ENCODE results near the gene CNPY1.
"Not testable (repeated sequence)": the region's sequence is repeated elsewhere in the genome, so short reads cannot be mapped to it uniquely, and the experiment has no call there.

The CNPY1 gene

DNA sequence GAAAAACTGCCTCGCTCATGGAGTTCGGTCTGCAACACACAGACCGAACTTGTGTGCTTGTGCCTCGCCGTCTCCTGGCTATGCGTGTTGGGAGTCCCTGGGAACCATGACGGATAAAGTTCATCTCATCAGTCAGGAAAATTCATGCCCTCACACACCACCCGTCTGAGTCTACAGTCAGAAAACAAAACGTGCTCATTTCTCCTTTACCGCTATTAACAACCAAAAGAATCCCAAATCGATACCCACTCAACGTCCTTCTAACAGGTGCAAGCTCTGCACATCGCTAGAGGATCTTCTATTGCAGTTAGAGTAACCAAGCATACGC is 13.6 kb downstream of the CNPY1 start:
- no peak for DNase-seq

DNA sequence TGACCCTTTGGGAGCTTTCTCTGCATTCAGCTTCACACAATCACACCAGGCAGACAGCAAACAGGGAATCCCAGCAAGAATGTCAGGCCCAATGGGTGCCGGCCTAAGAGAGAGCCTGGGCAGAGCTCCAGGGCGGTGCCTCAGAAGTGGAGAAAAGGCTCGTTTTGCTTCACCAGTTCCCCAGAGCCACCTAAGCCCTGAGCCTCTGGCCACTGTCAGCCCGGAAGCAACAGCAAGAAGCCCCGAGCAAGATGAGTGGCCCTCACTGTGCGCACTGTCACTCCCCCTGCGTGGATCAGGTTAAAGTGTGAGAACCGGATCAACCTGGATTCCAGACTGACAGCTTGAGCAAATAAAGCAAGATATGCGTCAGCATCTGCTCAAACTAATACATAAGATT is 14.7 kb downstream of the CNPY1 start:
- DNase-seq, result no peak

DNA sequence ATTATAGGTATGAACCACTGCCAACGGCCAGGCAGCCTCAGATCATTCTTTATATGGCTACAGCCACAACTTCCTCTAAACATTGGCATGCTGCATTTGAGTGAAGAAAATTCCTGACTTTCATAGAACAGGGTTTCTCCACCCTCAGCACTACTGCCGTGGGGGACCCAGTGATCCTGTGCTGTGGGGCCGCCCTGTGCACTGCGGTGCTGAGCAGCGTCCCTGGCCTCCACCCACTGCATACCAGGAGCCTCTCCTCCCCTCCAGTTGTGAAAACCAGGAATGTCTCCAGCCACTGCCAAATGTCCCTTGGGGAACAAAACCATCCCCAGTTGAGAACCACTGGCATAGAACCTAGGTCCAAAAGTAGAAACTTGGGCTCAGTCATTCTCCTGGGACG is 15.8 kb downstream of the CNPY1 start:
- DNase-seq, result no peak

DNA sequence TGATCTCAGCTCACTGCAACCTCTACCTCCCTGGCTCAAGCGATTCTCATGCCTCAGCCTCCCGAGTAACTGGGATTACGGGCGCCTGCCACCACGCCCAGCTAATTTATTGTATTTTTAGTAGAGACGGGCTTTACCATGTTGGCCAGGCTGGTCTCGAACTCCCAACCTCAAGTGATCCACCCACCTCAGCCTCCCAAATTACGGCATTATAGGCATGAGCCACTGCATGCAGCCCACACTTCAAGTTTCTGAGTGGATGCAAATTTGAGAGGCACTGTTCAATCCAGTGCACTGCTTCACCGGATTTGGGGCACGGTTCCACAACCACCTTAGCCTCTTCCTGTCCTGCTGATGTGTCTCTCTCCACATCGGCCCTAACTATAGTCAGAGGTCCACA is 16.5 kb downstream of the CNPY1 start:
- DNase-seq, result no peak

DNA sequence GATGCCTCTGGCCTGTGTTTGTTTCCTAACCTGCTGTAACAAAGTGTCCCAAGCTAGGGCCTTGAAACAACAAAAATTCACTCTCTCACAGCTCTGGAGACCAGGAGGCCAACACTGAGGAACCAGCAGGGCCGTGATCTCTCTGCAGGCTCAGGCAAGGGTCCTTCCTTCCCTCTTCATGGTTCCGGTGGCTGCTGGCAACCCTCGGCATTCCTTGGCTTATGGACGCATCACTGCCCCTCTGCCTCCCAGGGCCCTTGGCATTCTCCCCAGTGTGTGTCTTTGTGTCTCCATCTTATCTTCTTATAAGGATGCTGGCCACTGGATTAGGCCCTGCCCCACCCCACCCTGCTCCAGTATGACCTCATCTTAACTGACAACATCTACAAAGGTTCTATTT is 17.0 kb downstream of the CNPY1 start:
- no peak for DNase-seq

DNA sequence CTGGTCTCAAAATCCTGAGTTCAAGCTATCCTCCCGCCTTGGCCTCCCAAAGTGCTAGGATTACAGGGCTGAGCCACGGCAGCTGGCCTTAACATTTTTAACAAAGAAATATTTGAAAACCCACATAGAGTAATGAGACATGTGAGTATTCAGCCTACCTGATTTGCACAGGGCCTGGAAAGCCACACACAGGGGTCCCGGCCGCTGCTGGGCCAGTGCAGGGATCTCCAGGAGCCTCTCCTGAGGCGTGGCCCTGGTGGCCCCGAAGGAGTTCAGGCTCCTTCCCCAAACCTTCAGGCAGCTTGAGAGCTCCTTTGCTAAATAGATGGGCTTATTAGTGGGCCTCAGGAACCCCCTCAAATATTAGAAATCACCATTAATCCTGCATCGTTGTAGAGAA is 18.7 kb downstream of the CNPY1 start:
- DNase-seq, result no peak

DNA sequence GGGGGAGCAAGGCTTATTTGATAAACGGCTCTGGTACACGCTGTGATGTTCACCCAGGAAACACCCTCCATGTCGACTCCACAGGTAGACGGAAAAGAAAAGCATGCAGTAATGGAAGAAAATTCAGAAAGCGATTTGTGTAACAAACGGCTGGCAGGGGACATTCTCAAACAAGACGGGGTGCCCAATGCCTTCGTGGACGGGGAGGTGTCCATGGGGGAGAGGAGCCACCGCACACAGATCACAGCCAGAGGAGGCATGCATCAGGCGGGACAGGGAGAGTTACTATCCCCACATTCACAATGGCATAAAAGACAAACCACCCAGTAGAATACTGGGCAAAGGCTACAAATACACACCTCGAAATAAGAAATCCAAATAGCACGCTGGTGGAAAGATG is 20.1 kb downstream of the CNPY1 start:
- DNase-seq, result no peak

DNA sequence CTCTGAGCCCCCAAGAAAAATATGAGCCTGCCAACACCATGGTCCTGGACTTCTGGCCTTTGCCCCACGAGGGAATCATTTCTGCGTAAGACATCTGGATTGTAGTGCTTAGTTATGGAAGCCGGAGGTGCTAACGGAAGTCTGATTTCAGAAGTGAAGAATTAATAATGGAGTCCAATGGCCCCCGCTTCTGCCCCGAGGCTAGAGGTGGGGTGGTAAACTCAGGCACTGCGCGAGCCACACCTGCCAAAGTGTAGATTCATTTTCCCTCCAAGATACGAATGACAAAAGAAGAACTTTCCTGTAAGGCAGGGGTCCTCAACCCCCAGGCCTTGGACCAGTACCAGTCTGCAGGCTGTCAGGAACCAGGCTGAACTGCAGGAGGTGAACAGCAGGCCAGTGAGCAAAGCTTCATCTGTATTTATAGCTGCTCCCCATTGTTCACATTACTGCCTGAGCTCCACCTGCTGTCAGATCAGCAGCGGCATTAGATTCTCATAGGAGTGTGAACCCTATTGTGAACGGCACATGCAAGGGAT is 22.3 kb downstream of the CNPY1 start:
- no peak for DNase-seq

DNA sequence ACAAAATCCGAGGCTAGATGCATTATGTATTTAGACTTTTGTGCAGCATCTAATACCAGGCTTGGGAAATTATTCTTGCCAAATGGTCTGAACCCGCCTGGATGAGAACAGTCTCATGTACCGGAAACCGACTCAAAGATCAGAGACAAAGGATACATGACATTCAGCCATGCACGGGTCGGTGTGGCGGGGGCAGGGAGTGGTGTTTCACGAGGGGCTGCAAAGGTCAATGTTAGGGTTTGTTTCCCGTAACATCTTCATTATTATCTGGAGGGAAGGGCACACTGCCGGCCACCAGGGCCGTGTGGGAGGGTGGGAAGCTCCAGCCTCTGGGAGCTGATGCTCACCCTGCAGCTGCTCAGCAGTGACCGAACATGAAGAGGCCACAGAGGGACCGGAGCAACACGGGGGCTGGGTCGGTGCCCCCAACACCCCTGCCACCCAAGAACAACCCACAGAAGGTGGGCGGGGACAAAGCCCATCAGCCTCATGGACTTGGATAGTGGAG is 23.1 kb downstream of the CNPY1 start:
- no peak for DNase-seq

DNA sequence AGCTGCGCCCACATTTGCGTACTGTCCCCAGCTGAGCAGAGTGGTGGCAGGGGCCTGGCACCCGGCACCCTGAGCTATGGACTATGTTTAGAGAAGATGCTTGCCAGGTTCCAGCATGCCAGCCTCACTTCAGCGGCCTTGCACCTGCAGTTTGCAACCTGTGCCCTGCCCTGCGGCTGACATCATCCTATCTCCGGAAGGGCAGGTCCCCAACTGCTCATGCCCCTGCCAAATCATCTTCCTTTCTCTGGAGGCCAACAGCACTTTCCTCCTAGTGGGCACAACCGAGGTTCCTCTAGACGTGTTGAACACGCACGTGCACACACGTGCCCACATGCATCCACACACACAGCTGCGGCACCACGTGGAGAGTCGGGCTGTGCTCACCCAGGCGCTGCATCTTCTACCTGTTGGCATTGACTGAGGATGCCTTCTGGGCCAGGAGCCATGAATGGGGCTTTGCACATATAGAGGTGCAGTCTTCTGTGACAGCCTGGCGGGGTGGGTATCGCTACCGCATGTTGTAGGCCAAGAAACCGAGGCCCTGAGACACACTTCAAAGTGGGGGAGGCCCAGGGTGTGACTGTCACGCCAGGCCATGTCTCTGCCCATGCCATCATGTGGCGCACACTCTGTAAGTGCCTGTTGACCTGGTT is 24.5 kb downstream of the CNPY1 start:
- DNase-seq, result no peak

DNA sequence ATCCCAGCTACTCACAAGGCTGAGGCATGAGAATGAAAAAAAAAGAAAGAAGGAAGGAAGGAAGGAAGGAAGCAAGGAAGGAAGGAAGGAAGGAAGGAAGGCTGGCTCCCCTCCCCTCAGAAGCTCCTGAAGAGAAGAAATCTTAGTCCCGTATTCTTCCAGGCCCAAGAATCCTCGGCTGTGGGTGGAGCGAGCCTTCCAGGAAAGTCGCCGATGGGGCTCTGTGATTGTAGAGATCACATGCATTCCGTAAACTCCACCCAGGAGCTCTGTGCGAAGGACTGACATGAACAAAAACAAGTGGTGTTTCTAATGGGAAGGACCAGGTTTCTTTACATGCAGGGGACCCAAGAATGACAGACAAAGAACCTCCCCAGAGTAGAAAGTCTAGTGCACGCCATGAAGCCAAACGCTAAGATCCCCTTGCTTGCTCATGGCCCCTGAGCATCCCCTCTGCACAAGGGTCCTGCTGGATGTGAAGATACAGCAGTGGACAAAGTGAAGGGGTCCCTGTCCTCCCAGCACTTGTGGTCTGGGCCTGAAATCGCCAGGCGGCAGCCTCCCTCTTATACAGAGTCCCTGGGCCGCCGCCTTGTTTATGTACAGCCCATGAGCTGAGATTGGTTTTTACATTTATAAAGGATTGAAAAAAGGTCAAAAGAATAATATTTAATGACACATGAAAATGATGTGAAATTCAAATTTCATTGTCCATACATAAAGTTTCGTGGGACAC is 25.2 kb downstream of the CNPY1 start:
- no peak for DNase-seq

DNA sequence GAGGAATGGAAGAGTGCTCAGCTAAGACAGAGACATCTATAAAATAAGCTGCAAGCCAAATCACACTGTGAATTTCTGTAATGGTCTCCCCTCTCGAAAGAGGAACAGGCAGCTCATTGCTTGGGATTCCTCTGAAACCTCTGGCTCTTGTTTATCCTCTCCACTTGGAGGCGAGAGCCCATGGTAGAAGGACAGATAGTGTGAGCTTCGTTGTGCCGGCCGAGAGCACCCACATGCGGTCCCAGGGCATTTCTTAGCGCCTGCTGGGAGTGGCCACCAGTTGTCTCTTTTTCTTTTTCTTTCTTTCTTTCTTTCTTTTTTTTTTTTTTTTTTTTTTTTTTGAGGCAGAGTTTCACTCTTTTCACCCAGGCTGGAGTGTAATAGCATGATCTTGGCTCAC is 26.2 kb downstream of the CNPY1 start:
- DNase-seq, result no peak

DNA sequence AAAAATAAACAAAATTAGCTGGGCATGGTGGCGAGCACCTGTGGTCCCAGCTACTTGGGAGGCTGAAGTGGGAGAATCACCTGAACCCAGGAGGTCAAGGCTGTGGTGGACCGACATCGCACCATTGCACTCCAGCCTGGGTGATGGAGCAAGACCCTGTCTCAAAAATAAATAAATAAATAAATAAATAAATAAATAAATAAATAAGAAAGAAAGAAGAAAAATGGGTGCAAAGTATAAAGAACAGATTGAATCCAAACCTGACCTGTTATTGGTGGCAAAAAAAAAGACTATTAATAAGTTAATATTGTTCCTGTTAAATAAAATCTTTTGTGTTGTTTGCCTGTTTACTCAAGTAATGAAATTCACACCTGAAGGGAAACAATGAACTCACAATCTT is 27.0 kb downstream of the CNPY1 start:
- DNase-seq, result not testable (repeated sequence)

DNA sequence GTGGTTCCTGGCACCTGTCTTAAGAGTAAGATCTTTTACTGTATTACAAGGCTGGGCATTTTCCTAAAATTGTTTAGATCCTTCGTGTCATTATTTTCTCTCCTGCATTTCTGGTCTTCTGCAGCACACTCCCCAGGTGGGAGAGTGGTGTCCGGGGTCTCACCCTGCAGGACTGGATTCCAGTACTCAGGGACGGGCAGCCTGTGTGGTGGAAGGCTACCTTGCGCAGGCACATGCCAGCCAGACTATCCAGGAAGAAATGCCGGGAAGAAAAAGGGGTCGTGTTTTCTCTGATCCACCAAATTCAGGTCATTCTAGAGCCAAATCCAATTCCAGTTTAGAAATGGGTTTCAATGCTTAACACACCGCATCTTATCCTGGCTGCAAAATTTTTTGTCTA is 27.7 kb downstream of the CNPY1 start:
- no peak for DNase-seq

DNA sequence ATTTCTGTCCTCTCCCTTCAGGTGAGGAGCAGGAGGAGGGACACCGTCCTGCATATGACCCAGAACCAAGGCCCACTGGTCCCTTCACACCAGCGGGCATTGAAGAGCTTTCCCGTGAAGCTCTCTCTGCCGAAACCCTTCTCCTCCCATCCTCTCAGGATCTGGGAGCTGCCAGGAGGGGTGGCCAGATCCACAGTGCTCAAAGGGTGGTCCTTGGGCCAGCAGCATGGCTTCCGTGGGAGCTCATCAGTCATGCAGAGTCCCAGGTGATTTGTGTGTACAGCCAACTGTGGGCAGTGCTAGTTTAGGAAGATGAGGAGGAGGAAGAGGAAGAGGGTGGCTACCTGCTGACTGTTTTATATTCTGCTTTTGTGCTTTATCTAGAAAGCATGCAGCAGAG is 28.4 kb downstream of the CNPY1 start:
- DNase-seq, result no peak

DNA sequence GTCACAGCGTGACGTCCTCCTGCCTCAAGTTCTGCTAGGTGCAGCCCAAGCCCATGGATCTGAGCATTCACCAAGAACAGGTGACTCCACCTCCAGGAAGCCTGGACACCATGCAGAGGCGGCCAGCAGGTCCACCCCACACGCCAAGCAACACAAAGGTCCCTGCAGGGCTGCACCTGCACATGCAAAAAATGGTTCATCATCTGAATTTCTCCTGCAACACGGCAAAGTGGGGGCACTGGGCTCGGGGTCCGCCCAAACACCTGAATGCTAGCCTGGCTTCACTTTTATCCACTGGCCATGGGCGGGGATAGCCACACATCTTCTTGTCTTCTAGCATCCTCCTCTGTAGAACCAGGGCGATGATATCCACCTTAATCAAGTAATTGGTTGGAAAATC is 28.9 kb downstream of the CNPY1 start:
- no peak for DNase-seq

DNA sequence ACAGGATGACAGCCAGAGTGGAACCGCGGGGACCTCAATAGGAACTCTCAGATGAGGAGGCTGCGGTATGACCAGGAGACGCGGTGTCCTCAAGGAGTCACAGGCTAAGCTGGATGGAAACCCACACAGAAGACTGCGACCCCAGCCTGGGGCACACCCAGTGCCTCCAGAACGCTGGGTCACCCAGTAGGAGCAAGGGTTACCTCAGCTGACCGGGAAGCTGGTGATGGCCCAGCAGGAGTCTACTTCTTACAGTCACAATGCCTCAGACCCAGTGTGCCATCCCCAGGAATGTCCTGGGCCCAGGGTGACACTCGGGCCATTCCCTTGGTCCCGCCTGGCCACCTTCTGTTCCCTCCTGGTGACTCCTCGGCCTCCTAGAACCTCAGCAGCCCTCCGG is 29.9 kb downstream of the CNPY1 start:
- DNase-seq, result no peak

DNA sequence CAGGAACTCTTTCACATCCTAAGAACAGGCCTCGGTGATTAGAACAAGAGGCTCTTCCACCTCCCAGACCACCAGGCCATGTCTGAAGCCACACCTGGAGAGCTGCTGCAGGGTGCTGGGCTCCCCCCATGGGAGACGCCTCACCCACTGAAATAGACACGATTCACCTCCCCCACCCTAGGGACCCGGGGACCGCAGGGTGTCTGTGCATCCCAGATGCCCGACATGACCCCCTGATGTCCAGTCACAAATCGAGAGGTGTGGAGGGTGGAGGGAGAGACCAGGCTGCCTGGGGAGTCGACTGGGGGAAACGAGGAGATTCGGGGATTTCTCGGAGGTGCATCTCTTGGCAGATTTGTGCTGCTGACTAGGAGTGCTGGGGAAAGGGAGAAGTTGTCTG is 31.0 kb downstream of the CNPY1 start:
- DNase-seq, result no peak

DNA sequence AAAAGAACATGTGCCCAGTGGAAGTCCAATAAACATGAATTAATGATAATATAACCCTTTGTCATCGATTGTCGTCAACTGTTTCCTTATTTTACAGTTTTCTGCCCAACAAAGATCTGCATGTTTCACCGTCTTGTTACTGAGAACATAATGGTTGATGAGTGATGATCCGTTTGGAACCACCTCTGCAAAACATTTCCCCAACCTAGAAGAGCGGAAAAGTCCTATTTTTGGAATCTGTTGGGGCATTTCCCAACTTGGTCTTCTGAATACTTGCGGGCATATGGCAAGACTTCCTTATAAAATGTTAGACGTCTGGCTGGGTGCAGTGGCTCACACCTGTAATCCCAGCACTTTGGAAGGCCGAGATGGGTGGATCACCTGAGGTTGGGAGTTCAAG is 32.1 kb downstream of the CNPY1 start:
- no peak for DNase-seq

DNA sequence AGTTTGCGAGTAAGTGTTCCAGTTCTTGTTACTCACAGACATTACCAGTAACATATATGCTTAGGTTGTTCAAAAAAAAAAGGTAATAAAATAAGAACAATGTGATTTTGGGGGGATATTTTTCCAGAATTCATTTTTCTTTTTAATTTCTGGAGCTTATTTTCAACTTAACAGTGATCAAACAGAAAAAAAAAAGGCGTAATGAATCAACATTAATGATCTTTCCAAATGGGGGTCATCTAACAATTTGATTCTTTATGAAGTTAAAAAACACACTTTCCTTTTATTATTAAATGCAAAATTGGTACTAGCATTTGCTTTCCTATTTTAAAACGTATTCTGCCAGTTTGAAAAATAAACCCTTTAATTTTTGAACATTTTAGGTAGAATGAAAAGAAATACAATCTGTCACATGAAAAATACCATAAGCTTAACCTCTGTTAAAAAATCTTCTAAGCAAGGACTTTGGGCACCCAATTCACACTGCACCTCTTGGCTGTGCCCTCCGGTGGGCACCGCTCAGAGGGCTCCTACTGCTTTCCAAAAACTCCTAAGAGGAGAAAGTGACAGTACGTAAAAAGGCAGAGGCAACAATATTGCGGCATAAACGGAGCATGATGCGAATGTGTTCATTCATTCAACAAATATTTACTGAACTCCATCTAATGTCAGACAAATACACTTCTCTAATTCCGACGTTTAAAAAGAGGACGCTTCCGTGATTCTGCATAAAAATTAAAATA is 32.6 kb downstream of the CNPY1 start:
- DNase-seq, result no peak

DNA sequence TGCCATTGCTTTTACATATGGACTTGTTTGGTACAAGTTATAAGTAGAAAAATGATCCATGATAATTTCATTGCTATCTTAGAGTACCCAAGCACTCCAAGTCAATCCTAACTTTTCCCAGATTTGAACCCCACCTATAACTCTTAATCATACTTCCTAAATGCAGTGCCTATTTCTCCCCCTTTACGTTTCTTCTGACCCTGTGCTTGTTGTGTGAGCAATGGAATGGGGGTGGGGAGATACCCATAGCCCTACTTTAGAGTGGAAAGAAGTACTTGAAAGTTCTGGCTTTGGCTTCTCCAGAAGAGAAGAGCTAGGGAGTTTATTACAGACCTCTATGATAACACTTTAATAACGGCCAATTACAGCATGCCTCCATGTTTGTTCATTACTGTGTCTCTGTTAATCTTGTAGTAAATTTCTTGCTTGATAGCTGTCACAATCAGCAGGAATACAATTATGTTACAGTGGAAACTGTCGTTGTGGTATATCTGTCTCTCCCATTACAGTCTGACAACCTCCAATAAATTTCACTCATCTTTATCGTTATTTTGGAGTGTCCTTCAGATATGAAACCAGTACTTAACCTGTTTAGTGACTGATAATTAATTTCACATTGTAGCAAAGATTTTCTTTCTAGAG is 34.0 kb downstream of the CNPY1 start:
- no peak for DNase-seq

DNA sequence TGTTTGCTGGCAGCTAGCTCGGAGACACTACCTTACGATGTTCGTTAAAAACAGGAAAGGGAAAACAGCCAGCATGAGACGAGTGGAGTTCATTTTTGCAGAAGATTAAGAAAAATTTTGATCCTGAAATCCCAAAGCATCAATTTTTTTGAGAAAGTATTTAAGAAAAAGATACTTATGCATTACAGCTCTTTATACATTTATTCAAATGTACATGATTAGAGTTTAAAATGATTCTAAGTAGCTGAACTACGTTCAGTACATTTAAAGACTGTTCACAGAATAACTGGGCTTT is 34.7 kb downstream of the CNPY1 start:
- DNase-seq, result no peak

DNA sequence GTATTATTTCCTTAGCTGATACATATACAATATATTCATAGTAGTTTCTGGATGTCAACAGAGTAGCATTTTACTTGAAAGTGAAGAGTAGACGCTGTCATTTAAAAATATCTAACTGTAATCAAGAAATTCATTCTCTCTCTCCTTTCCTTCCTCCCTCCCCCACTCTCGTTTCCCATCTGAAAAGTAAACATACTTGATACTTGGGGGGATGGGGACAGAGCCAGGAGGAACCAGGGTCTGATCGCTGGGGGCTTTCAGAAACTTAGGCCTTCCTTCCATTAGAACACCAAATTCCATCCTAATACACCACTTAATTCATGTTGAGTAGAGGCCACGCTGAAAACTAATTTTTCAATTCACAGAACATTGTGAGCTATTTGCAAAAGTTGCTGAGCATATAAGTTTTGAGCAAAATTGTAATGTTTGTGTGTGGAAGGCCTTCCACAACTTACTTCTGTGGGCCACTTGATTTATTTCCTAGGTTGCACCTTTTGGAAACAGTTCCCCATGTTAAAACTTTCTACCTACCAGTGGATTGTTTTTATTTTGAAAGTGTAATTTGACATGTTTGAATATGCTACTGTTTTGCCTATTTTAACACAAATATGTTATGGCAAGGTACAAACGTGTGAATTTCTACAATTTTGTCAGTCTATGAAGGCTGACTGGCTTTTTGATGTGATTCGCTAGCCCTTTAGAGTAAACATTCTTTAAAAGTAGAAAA is 35.2 kb downstream of the CNPY1 start:
- no peak for DNase-seq

Data from fibroblast of skin of abdomen (primary cell).